LNCAP (cell line): ENCODE measurements around the gene KRT7.

ENCODE experiments used
- TF ChIP-seq, protein P1 (sequence below): fragments of 450-650 bp; IDR thresholded peaks from 2 replicates; pipeline ENCODE4 v1.5.1; 2017; ENCODE audit warnings: mild to moderate bottlenecking

The KRT7 gene

DNA sequence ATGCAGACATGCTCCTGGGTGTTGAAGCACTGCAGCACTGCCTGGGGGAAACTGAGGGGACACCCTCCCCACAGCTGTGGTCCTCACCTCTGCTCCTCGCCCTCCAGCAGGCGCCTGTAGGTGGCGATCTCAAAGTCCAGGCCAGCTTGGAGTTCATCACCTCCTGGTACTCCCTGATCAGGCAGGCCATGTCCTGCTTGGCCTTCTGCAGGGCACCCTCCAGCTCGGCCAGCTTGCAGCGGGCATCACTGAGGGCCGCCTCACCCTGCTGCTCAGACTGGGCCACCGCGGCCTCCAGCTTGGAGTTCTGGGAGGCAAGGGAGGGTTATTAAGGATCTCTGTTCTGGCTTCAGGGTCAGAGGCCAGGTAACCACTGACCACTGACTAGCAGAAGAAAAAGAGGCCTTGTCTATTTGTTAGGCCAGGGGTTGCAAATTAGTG, 19.2 kb downstream of the KRT7 start:
- TF ChIP-seq, protein P1, sequence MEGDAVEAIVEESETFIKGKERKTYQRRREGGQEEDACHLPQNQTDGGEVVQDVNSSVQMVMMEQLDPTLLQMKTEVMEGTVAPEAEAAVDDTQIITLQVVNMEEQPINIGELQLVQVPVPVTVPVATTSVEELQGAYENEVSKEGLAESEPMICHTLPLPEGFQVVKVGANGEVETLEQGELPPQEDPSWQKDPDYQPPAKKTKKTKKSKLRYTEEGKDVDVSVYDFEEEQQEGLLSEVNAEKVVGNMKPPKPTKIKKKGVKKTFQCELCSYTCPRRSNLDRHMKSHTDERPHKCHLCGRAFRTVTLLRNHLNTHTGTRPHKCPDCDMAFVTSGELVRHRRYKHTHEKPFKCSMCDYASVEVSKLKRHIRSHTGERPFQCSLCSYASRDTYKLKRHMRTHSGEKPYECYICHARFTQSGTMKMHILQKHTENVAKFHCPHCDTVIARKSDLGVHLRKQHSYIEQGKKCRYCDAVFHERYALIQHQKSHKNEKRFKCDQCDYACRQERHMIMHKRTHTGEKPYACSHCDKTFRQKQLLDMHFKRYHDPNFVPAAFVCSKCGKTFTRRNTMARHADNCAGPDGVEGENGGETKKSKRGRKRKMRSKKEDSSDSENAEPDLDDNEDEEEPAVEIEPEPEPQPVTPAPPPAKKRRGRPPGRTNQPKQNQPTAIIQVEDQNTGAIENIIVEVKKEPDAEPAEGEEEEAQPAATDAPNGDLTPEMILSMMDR, result peak; percentile 22; the same call in 1 of the 2 replicates

DNA sequence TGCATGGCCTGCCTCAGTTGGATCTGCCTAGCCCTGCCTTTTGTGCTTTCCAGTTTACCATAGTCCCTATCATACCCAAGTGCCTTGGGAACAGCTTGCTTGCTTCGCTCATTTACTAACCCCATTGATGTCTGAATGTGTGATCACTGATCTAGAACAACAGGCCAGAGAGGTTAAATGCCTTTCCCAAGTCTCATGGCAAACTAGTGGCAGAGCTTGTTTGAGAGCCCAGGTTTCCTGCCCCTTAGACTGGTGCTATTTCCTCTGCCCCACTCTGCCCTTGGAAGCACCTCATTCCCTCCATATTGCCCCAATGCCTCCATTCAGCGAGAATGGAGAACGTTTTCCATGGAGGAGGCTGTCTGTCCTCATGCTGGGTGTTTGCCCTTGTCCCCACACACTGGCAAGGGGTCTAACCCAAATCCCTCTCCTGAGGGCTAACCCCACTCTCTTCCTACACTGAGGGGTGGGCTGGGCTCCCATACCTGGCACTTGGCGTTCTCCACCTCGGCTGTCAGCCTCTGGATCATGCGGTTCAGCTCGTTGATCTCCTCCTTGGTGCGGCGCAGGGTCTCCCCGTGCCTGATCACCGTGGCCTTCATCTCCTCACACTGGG, 19.8 kb downstream of the KRT7 start:
- TF ChIP-seq, protein P1, result no peak

DNA sequence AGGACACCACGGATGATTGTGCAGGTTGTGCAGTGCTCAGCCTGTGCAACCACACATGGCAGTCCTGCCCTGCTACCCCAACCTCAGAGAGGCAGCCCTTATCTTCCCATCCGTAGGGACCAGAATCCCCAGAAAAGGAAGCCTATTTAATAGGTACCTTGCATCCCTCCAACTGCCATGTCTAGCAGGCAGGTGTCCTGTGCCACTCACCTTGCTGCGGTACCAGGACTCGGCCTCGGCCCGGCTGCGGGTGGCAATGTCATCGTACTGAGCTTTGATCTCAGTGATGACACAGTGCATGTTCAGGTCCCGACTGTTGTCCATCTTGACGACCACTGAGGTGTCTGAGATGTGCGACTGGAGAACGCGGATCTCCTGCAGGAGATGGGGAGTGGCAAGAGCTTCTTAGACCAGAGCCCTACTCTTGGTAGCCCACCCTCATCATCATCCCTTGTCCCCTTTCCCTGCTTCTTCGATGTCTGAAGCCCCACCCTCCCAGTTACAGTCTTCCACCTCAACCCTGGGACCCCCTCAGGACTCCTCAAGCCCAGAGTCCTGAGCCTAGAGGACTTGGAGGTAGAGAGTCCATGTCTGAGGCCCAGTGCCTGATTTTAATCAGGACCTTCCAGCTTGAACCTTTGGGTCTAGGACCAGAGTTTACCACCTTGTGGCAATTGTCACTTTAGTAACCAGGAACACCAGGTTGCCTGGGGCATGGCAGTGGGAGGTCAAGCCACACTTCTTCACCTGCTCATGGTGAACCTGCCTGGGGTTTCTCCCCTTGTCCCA, 20.5 kb downstream of the KRT7 start:
- TF ChIP-seq, protein P1, result no peak

DNA sequence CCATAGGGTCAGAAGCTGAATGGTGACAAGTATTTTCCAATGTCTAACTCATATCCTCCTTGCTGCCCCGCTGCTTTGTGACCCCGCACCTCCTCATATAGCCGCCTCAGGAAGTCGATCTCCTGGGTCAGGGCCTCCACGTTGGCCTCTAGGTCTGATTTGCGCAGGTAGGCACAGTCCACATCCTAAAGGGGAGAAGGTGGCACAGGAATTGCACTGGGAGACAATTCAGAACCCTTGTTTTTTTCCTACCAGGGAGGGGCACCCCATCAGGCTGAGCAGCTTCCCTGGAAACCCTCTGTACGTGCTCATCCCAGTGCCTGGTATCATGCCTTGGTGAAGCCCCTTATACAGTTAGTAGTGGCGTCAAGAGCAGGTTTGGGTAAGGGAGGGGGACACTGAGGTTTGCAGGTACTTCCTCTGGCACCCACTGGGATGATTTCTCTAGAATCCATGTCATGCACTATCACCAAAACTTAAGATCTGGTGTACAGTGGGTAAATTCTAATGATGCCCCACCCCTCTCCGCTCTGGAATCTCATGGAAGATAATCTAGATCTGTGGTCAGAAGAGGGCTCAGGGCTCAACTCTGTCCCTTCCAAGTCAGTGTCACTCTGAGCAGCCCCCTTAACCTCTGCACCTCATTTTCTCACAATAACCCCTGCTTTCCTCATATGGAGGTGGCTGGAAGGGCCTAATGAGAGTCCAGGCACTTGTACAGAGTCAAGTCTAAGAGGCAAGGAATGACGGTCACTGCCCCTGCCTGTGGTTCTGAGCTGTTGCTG, 21.3 kb downstream of the KRT7 start:
- TF ChIP-seq, protein P1, result no peak

DNA sequence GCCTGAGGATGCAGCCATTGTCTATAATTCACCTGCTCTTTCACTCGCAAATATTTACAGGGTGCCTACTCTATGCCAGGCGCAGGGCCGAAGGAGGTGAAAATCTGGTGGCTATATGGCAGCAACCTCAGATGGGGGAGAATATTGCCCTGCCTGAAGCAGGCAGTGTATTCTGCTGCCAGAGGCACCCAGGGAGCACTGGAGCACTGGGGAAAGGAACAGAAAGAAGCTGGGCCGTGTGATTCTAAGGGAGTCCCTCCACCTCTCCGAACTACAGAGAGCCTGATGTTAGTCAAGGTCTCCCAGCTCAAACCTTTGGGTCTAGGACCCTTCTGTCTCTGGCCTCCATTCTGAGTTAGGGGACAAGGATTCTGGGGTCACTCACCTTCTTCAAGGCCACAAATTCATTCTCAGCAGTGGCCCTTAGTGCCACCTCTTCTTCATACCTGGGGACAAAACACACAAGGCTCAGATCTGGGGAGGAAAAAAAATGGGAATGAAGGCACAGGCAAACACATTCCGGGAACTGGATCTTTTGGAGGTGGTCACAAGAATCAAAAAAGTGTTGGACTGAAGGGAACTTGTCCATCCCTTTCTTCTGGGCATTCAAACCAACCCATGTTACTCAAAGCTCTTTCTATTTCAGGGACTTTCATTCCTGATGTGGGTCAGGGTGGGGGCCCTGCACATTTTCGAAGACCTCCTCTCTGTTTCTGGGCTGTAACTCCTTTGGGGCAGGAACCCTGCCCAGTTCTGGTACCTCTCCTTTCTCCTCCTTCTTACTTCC, 22.1 kb downstream of the KRT7 start:
- TF ChIP-seq, protein P1, result no peak

DNA sequence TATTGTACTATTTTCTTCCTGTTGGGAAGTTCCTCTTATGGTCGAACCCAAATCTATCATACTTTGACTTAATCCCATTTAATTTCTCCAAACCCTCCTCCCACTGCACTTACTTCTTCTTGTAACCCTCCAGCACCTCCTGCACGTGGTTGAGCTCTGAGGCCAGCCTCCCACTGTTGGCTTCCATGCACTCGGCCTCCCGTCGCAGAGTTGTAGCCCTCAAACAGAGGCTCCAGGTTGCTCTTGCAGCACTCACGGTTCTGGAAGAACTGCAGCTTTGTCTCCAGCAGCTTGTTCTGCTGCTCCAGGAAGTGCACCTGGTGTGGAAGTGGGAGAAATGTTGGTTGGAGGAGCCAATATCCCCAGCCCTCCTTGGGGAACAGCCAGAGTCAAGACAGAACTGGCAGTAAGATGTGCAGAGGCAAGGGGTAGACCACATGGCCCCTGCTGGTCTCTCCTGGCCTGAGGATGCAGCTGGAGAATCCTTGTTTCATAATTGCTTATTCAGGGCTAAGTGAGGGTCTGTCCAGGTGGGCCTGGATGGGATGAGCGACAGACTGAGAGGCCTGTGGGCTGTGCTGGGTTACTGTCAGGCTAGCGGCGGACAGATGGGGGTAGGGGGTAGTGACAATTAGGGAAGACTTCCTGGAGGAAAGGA, 23.0 kb downstream of the KRT7 start:
- TF ChIP-seq, protein P1, result no peak
